WTC11 (cell line): Measurements from ENCODE around the gene SOD2. TPM values are rescaled to one million over a fixed set of nuclear protein-coding genes. Genes with fewer than 3 reads are reported as not detected.

ENCODE experiments used
- ATAC-seq: fragments of 200-7000 bp; cut with Tn5 transposase; 2 replicates; pipeline ENCODE4 v1.10.0; 2021; ENCODE audit warnings: mild to moderate bottlenecking, moderate library complexity
- CTCF ChIA-PET: fragments of 300-600 bp; sonication (Branson Sonifier 250); formaldehyde crosslinking; loops from one replicate; lab custom pipeline; 2021; ENCODE audit warnings: antibody characterized with exemption; lab: Charles Lee
- POLR2A ChIA-PET: fragments of 350-600 bp; sonication (Branson Sonifier 250); formaldehyde crosslinking; loops from one replicate; lab custom pipeline; 2021; ENCODE audit warnings: antibody characterized with exemption; lab: Charles Lee
- DNase-seq: peaks from one replicate; pipeline ENCODE4 v3.0.0; 2021; ENCODE audit warnings: low spot score
- H3K27ac Mint-ChIP-seq: 2 replicates; pipeline ENCODE4 v1.8.0; 2021; ENCODE audit warnings: mixed read lengths
- H3K27me3 Mint-ChIP-seq: 2 replicates; pipeline ENCODE4 v1.8.0; 2021; ENCODE audit warnings: low read depth, mild to moderate bottlenecking, moderate library complexity, mixed read lengths
- H3K36me3 Mint-ChIP-seq: 2 replicates; pipeline ENCODE4 v1.8.0; 2021; ENCODE audit warnings: mixed read lengths
- H3K4me1 Mint-ChIP-seq: 2 replicates; pipeline ENCODE4 v1.8.0; 2022; ENCODE audit warnings: mixed read lengths
- H3K4me3 Mint-ChIP-seq: 2 replicates; pipeline ENCODE4 v1.8.0; 2021; ENCODE audit warnings: mild to moderate bottlenecking, moderate library complexity, mixed read lengths
- H3K9me3 Mint-ChIP-seq: 2 replicates; pipeline ENCODE4 v1.8.0; 2021; ENCODE audit warnings: mixed read lengths
- ATF1 ChIP-seq: sonication (generic); formaldehyde crosslinking; IDR thresholded peaks from 2 replicates; pipeline ENCODE4 v1.8.1; 2023; ENCODE audit warnings: mild to moderate bottlenecking, moderate library complexity, missing genetic modification reagents
- CREB1 ChIP-seq: sonication (generic); formaldehyde crosslinking; IDR thresholded peaks from 2 replicates; pipeline ENCODE4 v1.8.0; 2023; ENCODE audit warnings: mild to moderate bottlenecking, missing genetic modification reagents
- FOXJ3 ChIP-seq: sonication (generic); formaldehyde crosslinking; IDR thresholded peaks from 2 replicates; pipeline ENCODE4 v1.9.0; 2021; ENCODE audit warnings: missing genetic modification reagents, mild to moderate bottlenecking, borderline replicate concordance
- FOXK1 ChIP-seq: sonication (generic); formaldehyde crosslinking; IDR thresholded peaks from 2 replicates; pipeline ENCODE4 v1.8.0; 2022; ENCODE audit warnings: mild to moderate bottlenecking, moderate library complexity, missing genetic modification reagents
- GRHL2 ChIP-seq: fragments of 250-450 bp; sonication (Bioruptor Pico); IDR thresholded peaks from 2 replicates; pipeline ENCODE4 v1.8.0; 2022; ENCODE audit warnings: mild to moderate bottlenecking, moderate library complexity; ENCODE audit not compliant: insufficient replicate concordance, severe bottlenecking
- HMGA2 ChIP-seq: fragments of 250-450 bp; sonication (Bioruptor Pico); IDR thresholded peaks from 2 replicates; pipeline ENCODE4 v1.4.0; 2021; ENCODE audit warnings: mild to moderate bottlenecking, moderate library complexity
- IRF2 ChIP-seq: sonication (generic); formaldehyde crosslinking; IDR thresholded peaks from 2 replicates; pipeline ENCODE4 v1.8.0; 2022; ENCODE audit warnings: low read depth, missing genetic modification reagents, borderline replicate concordance
- KAT7 ChIP-seq: sonication (generic); formaldehyde crosslinking; IDR thresholded peaks from 2 replicates; pipeline ENCODE4 v1.8.1; 2023; ENCODE audit warnings: missing genetic modification reagents, mild to moderate bottlenecking, borderline replicate concordance
- TEAD4 ChIP-seq: sonication (generic); formaldehyde crosslinking; IDR thresholded peaks from 2 replicates; pipeline ENCODE4 v1.8.0; 2022; ENCODE audit warnings: mild to moderate bottlenecking, missing genetic modification reagents
- total RNA-seq: library from RNA; stranded (reverse); gene quantifications from 3 replicates; pipeline ENCODE4 v1.2.3, GENCODE V29; 2021
- TF ChIP-seq, protein P1 (sequence below): fragments of 250-450 bp; sonication (Bioruptor Pico); IDR thresholded peaks from 2 replicates; pipeline ENCODE4 v1.9.0; 2021; ENCODE audit warnings: moderate library complexity, mild to moderate bottlenecking, inconsistent platforms, borderline replicate concordance
- TF ChIP-seq, protein P2 (sequence below): sonication (generic); formaldehyde crosslinking; IDR thresholded peaks from 2 replicates; pipeline ENCODE4 v1.8.1; 2022; ENCODE audit warnings: low read depth, mild to moderate bottlenecking, moderate library complexity, missing genetic modification reagents, borderline replicate concordance
- TF ChIP-seq, protein P3 (sequence below): sonication (generic); formaldehyde crosslinking; IDR thresholded peaks from 2 replicates; pipeline ENCODE4 v1.8.1; 2023; ENCODE audit warnings: mild to moderate bottlenecking, missing genetic modification reagents, moderate library complexity
- TF ChIP-seq, protein P4 (sequence below): sonication (generic); formaldehyde crosslinking; IDR thresholded peaks from 2 replicates; pipeline ENCODE4 v1.8.0; 2023; ENCODE audit warnings: missing genetic modification reagents
- TF ChIP-seq, protein P5 (sequence below): sonication (generic); formaldehyde crosslinking; IDR thresholded peaks from 2 replicates; pipeline ENCODE4 v1.8.0; 2022; ENCODE audit warnings: mild to moderate bottlenecking, missing genetic modification reagents
- TF ChIP-seq, protein P6 (sequence below): sonication (generic); formaldehyde crosslinking; IDR thresholded peaks from 2 replicates; pipeline ENCODE4 v1.8.1; 2022; ENCODE audit warnings: missing genetic modification reagents, borderline replicate concordance

The SOD2 gene
- total RNA-seq, 1 experiment from 2014 or later = 82.6 TPM

DNA sequence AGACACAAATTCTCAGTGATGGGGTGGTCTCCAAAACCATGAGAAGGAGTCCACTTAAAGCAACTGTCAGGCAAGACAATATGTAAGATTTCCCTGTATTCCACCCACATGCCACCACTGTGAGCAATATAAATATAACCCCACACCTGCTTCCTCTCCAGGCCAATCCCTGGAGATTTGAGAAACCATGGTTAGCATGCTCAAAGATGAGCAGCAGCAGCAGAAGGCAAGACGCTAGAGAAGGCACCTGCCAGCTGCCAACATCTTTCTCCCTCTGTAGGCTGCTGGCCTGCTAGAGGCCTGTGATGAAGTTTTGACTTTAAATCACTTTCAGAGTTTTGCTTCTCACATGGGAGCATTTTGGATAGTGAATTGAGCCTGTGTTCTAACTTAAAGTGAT, 7.9 kb upstream of the SOD2 start:
- no peak overlapping the region for H3K27ac Mint-ChIP-seq
- H3K36me3 Mint-ChIP-seq = peaks cover 18% of the 10 kb centered on the region
- TF ChIP-seq, protein P1, sequence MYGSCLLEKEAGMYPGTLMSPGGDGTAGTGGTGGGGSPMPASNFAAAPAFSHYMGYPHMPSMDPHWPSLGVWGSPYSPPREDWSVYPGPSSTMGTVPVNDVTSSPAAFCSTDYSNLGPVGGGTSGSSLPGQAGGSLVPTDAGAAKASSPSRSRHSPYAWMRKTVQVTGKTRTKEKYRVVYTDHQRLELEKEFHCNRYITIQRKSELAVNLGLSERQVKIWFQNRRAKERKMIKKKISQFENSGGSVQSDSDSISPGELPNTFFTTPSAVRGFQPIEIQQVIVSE (CRISPR knock-in tag) = no peak
- TF ChIP-seq HMGA2 (CRISPR knock-in tag) = no peak
- H3K4me1 Mint-ChIP-seq = no peaks in the 10 kb centered on the region
- peaks cover 24% of the 10 kb centered on the region for H3K9me3 Mint-ChIP-seq
- H3K4me3 Mint-ChIP-seq = no peak overlapping the region
- no peak for ATAC-seq
- DNase-seq = no peak
- ChIA-PET POLR2A (no interaction called here), CTCF (no interaction called here)
- no peaks in the 10 kb centered on the region; the same call in 1 of the 2 replicates for H3K27me3 Mint-ChIP-seq

DNA sequence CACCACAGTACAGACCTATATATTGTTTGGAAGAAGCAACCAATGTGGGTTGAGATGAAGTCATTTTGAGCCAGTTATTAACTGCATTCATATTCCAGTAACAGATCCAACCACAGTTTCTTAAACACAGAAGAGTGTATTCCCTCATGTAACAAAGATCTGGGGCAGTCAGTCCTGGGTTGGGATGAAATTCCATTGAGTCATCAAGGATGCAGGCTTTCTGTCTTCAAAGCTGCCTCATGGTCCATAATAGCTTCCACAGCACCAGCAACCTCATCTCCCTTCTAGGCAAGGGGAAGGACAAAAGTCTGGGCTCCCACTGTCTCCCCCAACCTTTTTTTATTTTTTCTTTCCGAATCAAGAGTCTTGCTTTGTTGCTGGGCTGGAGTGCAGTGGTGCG, 2.9 kb upstream of the SOD2 start:
- H3K9me3 Mint-ChIP-seq = no peaks in the 10 kb centered on the region
- no peak for TF ChIP-seq GRHL2 (CRISPR knock-in tag)
- TF ChIP-seq, protein P2, sequence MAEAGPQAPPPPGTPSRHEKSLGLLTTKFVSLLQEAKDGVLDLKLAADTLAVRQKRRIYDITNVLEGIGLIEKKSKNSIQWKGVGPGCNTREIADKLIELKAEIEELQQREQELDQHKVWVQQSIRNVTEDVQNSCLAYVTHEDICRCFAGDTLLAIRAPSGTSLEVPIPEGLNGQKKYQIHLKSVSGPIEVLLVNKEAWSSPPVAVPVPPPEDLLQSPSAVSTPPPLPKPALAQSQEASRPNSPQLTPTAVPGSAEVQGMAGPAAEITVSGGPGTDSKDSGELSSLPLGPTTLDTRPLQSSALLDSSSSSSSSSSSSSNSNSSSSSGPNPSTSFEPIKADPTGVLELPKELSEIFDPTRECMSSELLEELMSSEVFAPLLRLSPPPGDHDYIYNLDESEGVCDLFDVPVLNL = no peak
- TF ChIP-seq, protein P3, sequence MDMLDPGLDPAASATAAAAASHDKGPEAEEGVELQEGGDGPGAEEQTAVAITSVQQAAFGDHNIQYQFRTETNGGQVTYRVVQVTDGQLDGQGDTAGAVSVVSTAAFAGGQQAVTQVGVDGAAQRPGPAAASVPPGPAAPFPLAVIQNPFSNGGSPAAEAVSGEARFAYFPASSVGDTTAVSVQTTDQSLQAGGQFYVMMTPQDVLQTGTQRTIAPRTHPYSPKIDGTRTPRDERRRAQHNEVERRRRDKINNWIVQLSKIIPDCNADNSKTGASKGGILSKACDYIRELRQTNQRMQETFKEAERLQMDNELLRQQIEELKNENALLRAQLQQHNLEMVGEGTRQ (CRISPR knock-in tag) = no peak
- TF ChIP-seq KAT7 (CRISPR knock-in tag) = no peak
- TF ChIP-seq FOXK1 = no peak
- TF ChIP-seq, protein P4, sequence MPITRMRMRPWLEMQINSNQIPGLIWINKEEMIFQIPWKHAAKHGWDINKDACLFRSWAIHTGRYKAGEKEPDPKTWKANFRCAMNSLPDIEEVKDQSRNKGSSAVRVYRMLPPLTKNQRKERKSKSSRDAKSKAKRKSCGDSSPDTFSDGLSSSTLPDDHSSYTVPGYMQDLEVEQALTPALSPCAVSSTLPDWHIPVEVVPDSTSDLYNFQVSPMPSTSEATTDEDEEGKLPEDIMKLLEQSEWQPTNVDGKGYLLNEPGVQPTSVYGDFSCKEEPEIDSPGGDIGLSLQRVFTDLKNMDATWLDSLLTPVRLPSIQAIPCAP (CRISPR knock-in tag) = no peak
- TF ChIP-seq TEAD4 (CRISPR knock-in tag) = no peak
- TF ChIP-seq, protein P5, sequence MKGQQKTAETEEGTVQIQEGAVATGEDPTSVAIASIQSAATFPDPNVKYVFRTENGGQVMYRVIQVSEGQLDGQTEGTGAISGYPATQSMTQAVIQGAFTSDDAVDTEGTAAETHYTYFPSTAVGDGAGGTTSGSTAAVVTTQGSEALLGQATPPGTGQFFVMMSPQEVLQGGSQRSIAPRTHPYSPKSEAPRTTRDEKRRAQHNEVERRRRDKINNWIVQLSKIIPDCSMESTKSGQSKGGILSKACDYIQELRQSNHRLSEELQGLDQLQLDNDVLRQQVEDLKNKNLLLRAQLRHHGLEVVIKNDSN (CRISPR knock-in tag) = no peak
- TF ChIP-seq, protein P6, sequence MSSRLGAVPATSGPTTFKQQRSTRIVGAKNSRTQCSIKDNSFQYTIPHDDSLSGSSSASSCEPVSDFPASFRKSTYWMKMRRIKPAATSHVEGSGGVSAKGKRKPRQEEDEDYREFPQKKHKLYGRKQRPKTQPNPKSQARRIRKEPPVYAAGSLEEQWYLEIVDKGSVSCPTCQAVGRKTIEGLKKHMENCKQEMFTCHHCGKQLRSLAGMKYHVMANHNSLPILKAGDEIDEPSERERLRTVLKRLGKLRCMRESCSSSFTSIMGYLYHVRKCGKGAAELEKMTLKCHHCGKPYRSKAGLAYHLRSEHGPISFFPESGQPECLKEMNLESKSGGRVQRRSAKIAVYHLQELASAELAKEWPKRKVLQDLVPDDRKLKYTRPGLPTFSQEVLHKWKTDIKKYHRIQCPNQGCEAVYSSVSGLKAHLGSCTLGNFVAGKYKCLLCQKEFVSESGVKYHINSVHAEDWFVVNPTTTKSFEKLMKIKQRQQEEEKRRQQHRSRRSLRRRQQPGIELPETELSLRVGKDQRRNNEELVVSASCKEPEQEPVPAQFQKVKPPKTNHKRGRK (CRISPR knock-in tag) = no peak
- TF ChIP-seq FOXJ3 (CRISPR knock-in tag) = no peak
- TF ChIP-seq IRF2 (CRISPR knock-in tag) = no peak
- no peak for TF ChIP-seq CREB1 (CRISPR knock-in tag)
- no peak for TF ChIP-seq ATF1 (CRISPR knock-in tag)
- TF ChIP-seq, protein P1 (CRISPR knock-in tag) = no peak
- CTCF ChIA-PET = no interaction called here
- H3K36me3 Mint-ChIP-seq = no peaks in the 10 kb centered on the region
- no peak for ATAC-seq
- POLR2A ChIA-PET = interaction anchor here (1.1 kb wide), 1 partner anchor 31 kb away, joined by 6 read pairs; the partner anchor contains the start of gene WTAP
- H3K4me3 Mint-ChIP-seq = no peak overlapping the region
- H3K27ac Mint-ChIP-seq = no peak overlapping the region; the same call in 1 of the 2 replicates
- DNase-seq = no peak
- H3K4me1 Mint-ChIP-seq = peaks cover 24% of the 10 kb centered on the region
- no peaks in the 10 kb centered on the region; the same call in 1 of the 2 replicates for H3K27me3 Mint-ChIP-seq
